ENCODE results near the gene PRICKLE1.

Gene PRICKLE1

GRCh38 chr12:42463671-42464070, 125.9 kb downstream of the PRICKLE1 start:
- no peak for DNase-seq (ENCODE audit: low read depth)
- no peak overlapping the region for H3K4me3 ChIP-seq (ENCODE audit: low read length)
- TF ChIP-seq CTCF (conservative IDR thresholded peaks at IDR 0.05; ENCODE audit: low read depth, low read length): no peak

- DNase-seq (ENCODE audit: low read depth): no peak
- H3K4me3 ChIP-seq (ENCODE audit: low read length): no peak overlapping the region
- no peak for TF ChIP-seq CTCF (conservative IDR thresholded peaks at IDR 0.05; ENCODE audit: low read depth, low read length)
These were observed 127.1 kb downstream of the PRICKLE1 start for GRCh38 chr12:42462486-42462885.

GRCh38 chr12:42459336-42459847, 130.2 kb downstream of the PRICKLE1 start:
- H3K4me3 ChIP-seq (ENCODE audit: low read length): no peak overlapping the region
- DNase-seq (ENCODE audit: low read depth): no peak
- TF ChIP-seq CTCF (conservative IDR thresholded peaks at IDR 0.05; ENCODE audit: low read depth, low read length): no peak

GRCh38 chr12:42458575-42458974, 131.0 kb downstream of the PRICKLE1 start:
- H3K4me3 ChIP-seq (ENCODE audit: low read length): no peak overlapping the region
- no peak for TF ChIP-seq CTCF (conservative IDR thresholded peaks at IDR 0.05; ENCODE audit: low read depth, low read length)
- no peak for DNase-seq (ENCODE audit: low read depth)

- TF ChIP-seq CTCF (conservative IDR thresholded peaks at IDR 0.05; ENCODE audit: low read depth, low read length): no peak
- H3K4me3 ChIP-seq (ENCODE audit: low read length): no peak overlapping the region
- no peak for DNase-seq (ENCODE audit: low read depth)
These were observed 139.3 kb downstream of the PRICKLE1 start for GRCh38 chr12:42450248-42450647.

GRCh38 chr12:42448841-42449240, 140.7 kb downstream of the PRICKLE1 start:
- no peak overlapping the region for H3K4me3 ChIP-seq (ENCODE audit: low read length)
- TF ChIP-seq CTCF (conservative IDR thresholded peaks at IDR 0.05; ENCODE audit: low read depth, low read length): no peak
- DNase-seq (ENCODE audit: low read depth): no peak

GRCh38 chr12:42447371-42447786, 142.2 kb downstream of the PRICKLE1 start:
- no peak overlapping the region for H3K4me3 ChIP-seq (ENCODE audit: low read length)
- DNase-seq (ENCODE audit: low read depth): no peak
- no peak for TF ChIP-seq CTCF (conservative IDR thresholded peaks at IDR 0.05; ENCODE audit: low read depth, low read length)
